NCI-H1436 (cell line): ENCODE results near the gene SUGCT.
A peak's percentile ranks its signal among the peaks of the same experiment; 100 is the strongest.

Experiments used
- DNase-seq: peaks from one replicate; lab custom pipeline; 2025; lab: John Stamatoyannopoulos, UW

SUGCT gene

DNA sequence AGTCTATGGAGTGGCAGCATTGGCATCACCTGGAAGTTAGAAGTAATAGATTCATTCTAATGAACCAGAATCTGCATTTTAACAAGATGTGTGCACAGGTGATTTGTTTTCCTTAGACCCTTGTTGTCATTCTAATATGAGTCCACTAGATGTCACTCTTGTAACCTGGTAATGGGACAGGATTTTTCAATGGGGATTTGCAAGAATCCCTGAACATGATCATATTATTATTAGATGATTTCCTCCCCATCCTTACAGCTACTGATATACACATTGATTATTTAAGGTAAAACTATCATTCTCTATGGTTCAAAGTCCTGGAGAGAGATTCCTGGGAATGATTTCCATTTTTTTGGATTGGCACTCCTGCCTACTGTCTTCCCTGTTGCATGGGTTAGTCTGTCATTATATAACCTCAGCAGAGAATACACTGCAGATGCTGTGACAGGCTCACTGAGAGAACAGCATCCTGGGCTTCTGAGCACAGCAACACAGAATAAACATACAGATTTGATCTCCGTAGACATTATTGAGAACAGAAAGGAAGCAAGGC lies 194.9 kb downstream of the SUGCT start:
- peak; percentile 1 for DNase-seq

DNA sequence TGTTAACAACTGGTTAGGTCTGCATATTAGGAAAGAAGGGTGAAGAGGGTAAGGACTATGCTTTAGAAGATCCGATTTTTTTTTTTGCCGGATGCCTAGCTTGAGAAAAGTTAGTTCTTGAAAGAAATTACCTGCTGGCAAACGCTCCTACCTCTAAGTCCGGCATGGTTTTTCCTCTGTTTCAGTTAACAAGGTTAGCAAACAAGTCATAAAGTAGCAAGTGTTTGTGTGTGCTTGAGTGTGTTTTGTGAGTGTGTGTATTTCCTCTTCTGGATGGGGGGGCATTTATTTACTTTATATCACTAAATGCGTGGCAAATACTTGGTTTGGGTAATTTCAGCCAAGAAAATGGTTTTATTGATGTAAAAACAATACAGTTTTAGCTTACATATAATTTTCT lies 195.6 kb downstream of the SUGCT start:
- no peak for DNase-seq

DNA sequence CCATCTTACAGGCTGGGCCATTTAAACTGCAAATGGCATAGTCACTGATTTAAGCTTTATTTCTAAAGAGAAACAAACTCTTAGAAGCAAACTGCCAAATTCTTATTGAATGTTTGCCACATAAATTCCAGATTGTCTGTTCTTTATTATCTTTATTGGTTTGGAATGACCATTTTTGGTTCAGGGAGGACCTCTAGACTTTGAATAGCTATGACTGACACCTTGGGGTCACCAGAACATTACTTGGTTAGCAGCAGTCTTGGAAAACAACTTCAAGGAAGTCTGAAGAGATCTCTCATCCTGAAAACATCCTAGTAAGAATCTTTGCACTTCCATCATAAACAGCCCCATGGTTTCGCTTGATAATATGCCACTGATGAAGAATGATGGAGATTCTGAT lies 197.1 kb downstream of the SUGCT start:
- DNase-seq: no peak

DNA sequence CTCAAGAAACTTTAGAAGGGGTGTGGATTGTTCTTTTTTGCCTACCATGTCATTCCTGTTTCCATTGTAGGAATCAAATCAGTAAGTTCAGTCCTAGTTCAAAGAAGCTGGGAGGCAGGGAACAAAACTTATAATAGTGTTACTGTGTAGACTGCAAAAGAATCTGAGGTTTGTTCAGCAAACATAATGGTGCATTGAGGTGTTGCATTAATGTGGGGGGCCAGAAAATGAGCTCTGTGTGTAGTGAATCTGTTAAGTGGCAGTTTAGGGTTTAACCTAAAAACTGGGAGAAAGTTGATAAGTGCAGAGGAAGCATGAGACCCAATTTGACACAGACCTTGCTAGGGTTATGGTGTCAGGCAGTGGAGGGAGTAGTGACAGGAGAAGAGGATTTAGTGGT lies 197.7 kb downstream of the SUGCT start:
- DNase-seq: no peak

DNA sequence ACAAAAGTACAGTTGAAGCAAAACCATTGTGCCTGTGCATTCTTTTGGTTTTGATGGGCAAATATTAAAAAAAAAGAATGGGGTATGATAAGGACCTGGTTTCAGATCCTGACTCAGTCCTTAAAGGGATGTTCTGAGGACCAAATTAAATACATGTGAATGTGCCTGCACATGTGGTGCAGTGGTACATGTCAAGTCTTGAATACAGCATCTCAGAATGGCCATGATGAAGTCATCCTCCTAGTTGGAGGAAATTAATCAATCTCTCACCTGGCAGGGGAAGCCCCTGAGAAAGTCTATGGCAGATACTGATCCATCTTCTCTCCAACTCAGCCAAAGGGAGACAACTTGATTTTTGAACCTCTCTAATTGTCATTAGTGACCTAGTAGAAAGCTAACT lies 207.0 kb downstream of the SUGCT start:
- no peak for DNase-seq

DNA sequence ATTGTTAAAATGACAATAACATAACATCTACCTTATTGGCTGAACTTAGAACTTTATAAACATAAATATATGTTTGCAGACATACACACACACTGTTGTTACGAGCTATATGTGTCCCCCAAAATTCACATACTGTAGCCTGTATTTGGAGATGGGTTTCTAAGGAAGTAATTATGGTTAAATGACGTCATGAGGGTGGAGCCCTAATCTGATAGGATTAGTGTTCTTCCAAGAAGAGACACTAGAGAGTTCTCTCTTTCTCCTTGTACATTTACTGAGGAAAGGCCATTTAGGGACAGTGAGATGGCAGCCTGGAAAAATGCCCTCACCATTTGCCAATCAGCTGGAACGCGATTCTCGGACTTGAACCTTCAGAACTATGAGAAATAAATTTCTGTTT lies 211.7 kb downstream of the SUGCT start:
- DNase-seq: no peak

DNA sequence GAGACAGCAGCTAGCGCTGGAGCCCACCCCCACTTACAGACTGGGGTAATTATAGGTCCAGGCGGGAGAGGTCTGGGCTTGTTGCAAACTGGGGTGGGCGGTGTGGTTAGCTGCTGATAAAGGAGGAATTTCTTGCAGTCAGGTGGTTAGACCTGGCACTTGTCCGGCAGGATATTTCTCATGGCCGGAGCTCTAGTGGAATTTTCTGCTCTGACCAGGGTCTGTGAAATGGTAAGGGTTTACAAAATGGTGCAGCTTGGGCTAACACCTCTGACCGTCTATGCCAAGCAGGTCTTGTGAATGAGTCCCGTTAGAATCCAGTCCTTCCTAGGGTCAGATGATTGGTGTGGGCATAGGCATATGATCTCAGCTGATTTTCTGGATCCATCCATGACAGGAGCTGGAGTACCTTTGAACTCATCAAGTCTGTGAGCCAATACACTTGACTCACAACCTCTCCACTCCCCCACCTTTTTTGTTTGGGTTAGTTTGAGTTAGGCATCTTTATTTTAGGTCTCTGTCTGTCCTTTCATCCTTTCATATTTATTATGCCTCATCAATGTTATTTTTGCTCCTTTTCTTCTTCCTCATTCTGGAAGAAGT lies 213.4 kb downstream of the SUGCT start:
- no peak for DNase-seq

DNA sequence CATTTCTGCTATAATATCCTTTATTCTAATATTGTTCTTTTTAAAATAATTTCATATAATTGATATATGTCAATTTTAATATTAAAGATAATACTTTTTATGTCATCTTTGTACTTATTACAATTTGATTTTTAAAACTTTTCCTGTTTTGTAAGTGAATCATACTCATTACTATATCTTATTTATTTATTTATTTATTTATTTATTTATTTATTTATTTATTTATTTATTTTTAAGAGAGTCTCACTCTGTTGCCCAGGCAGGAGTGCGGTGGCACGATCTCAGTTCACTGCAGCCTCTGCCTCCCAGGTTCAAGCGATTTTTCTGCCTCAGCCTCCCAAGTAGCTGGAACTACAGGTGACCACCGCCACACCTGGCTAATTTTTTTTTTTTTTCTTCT lies 215.3 kb downstream of the SUGCT start:
- DNase-seq: no peak

DNA sequence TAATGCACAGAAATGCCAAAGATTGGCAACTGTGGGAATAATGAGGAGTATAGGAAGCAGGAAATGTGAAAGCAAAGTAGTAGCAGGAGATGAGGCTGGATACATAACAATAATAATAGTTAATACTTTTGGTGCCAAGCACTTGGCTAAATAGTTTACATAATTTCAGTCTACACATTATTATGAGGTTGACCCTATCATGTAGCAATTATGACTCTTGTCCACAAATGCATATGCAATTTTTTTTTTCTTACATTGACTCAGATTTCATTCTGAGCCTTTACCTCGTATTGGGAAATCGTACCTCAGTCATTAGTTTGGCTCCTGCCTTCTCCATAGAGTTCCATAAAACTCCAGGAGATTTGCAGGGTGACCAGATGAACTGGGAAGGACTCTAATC lies 219.9 kb downstream of the SUGCT start:
- DNase-seq: no peak

DNA sequence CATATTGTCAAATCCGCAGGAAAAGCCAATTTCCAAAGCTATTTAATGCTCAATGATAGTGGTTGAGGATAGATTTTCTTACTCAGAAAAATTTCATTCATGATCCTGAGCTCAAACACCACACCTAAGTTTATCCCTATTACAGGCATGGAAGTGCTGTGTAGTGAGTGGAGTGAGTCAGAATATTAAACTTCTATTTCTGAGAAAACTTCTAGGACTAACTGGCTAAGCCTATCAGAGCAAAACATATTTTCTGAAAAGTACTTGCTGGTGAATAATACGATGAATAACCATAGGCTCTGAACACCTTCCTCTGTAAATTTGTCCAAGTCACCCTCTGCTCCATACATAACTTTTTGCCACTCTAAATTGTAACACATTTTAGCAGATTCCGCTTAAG lies 221.5 kb downstream of the SUGCT start:
- DNase-seq: no peak

DNA sequence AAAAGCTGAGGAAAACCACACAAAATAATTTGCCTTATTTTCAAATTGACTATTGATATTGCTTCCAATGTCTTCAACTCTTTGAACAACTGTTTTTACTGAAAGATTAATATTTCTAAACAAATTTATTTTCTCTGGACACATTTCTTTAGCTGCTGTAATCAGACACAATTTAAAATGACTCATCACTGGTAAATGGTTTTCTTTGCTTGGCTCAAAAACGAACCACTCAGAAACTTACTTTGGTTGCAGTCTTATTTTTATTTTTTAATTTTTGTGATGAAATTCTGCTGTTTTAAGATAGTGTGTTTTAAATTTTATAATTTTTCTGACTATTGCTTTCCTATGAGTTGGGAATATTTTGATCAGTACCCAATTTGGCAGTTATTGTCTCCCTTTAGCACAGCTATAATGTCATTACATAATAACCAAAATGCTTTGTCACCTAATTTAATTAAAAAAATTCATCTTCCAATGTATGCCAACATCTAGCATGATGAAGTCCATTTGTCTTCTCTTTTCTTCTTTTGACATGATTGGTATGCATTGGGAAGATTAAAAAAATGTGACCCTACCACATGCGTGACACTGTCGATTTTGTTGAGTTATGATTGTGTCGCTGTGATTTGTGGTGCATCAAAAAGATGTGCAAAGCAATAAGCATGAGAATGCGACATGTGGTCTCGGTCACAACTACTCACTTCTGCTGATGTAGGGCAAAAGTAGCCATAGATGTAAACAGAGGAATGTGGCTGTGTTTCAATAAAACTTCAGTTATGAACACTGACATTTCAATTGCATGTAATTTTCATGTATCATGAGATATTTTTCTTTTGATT lies 222.3 kb downstream of the SUGCT start:
- DNase-seq: no peak

DNA sequence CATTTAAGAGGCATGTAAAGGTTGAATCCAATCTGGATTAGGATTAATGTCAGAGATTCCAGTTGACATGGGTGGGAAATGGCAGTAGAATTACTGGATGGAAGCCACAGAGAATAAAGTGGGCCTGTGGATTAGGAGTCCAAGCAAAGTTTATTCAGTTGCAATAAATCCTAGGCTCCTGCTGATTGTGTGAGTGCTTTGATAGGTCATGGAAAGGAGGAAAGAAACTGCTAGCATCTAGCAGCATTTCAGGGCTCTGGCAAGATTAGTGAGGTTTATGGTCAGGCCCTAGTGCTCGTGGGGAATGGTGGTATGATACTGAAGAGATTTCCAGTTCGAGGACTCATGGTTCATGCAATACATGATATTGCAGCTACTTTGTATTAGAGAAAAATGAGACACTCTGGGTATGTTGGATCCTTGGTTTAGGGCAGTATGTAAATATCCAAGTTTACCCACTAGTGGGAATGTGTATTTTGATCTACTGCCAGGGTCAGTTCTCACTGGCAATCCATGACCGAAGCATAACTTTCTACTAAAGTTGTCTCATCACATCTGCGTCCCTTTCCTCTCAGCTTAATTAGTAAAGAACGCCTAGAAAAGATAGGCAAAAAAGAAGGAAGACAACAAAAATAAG lies 235.0 kb downstream of the SUGCT start:
- DNase-seq: no peak

DNA sequence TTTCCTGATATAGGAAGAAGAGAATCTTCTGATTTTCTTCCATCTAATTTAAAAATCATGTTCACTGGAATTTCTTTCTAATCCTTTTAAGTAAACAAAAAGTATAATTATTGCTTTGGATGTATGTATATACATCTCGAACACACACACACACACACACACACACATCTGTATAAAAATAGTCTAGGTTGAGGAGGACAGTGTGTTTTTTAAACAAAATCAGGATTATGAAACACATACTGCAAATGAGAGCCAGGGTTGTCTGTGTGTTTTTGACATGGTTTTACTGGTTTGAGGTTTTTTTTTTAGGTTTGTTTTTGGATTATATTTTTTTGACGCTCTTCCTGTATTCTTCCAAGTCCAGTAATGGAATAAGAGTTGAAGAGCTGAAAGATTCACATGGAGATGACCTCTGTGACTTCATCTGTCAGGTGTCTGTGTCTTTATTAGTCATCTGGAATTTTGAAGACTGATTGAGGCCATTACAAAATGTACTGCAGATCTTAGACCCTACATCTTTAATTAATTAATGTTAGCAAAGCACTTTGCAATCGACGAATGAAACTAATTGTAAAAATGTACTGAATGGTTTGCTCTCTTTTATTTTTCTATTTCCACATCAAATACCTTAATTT lies 237.1 kb downstream of the SUGCT start:
- no peak for DNase-seq

DNA sequence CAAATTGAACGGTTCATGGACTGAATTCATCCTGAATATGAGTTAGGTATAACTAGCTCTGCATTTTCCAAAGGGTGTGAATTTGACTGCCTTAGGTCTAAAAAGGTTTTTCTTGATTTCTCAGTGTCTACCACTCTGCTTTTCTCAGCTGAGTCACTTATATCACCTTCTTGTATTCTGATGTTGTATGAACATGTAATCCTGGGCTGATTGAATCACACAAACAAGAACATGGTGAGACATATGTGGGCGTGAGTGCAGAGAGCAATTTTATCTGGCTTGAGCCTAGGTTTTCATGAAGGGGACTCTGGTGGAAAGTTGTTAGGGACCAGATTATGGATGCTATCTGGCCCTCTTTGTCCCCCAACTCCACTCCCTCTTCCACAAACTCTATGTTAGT lies 239.8 kb downstream of the SUGCT start:
- no peak for DNase-seq

DNA sequence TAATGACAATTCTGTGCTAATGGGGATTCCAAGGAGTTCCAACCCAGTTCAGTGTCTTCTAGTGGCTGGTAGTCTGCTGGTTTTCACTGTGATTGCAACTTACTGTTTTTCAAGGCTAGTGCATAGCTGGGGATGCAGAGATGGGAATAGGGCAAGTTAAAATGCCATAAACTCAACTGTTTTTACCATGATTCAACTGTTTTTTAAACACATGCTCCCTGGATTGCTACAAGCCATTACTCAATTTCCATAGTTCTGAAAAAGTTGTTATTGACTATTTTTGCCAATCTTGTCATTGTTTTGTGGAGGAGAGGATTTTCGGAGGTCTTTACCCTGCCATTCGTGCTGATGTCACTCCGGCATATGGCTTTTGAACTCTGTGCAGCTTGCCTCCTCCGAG lies 245.3 kb downstream of the SUGCT start:
- DNase-seq: no peak

DNA sequence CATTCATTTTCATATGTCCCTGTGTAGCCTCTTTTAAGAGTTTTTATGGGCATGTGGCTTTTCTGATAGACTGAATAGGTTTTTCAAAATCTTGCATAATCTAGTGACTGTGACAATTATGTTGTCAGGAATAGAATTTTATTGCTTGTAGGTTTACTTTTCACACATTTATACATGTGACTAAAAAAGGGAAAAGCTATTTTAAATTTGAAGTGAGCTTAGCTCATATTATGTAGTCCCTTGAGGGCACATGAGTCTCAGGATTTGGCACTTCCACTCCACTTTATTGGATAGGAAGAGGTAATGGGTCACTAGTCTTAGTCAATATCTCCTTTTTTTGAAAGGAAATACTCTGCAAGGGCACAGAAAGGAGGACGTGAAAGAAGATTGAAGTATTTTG lies 247.3 kb downstream of the SUGCT start:
- no peak for DNase-seq

DNA sequence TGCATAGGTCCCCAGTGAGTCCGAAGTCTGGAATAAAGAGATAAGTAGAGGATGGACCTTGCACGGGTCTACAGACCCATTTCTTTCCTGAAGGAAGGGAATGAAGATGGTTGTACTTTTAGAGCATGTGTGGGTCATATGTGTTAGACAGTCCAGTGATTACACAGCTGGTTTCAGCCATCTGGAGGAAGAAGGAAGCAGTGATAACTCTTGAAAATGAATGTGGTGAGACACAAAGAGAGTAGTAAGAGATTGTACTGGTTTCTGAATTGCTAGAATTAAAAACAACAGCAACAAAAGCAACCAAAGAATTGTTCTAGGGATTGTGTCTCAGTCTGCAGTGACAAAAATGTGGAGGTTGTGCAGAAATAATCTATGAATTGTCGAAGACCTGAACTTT lies 258.9 kb downstream of the SUGCT start:
- DNase-seq: no peak

DNA sequence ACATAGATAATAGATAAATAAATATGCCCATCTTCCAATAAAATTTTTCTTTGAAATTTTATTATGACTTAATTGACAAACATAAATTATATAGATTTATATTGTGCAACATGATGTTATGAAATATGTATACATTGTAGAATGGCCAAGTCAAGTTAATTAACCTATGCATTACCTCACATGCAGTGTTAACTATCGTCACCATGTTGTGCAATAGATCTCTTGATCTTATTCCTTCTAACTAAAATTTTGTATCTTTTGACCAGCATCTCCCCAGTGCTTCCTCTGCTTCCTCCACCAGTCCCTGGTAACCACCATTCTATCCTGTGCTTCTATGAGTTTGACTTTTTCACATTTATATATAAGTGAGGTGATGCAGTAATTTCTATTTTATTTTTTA lies 259.6 kb downstream of the SUGCT start:
- no peak for DNase-seq

DNA sequence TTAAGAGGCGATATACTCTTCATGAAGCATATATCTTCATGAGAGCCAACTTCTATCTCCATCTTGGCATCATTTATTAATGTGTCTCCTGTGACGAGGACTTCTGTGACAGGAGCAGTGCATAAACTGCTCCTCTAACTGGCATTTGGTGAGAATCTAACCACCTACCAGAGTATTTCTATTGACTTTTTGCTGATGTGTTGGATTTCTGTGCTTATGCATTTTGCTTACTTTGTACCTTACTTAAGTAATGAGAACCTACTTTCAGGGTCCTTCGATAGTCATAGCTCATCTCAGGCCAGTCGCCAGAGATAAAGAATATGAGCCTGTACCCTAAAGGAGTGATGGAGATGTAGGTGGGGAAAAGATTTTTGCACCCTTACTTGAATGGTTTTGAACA lies 265.7 kb downstream of the SUGCT start:
- no peak for DNase-seq

DNA sequence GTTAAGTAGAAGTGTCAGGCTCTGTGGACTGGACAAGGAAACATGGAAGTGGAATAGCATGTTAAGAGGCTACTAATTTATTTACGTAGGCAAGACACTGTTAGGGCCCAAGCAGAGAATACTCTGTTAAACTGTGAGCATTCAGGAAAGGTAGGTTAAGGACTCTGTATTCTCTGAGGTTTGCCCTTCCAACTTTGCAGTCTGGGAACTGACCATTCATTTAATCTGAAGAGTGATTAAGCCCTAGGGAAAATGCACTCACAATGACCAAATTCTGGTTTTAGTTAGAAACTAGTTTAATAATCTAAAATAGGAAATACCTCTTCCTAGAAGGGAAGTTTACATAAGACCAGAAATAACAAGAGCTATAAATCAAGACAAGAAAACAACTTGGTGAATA lies 266.6 kb downstream of the SUGCT start:
- DNase-seq: no peak

DNA sequence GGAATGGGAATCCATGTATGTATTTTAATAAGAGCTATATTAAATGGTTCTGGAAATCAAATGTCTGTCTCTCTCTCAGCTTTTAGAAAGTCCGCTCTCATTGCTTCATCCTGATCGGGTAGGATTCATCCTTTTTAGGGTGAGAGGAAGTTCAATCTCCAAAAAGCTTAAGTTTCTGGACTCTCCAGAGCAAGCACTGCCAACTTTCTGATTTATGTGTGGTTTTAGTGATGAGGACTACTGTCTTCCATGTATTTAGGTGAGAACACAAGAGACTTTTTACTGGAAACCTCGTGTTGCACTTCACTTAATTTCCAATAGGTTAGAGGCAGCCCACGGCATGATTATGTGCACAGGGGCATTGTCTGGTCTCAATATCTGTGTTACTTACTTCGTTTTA lies 267.9 kb downstream of the SUGCT start:
- no peak for DNase-seq

DNA sequence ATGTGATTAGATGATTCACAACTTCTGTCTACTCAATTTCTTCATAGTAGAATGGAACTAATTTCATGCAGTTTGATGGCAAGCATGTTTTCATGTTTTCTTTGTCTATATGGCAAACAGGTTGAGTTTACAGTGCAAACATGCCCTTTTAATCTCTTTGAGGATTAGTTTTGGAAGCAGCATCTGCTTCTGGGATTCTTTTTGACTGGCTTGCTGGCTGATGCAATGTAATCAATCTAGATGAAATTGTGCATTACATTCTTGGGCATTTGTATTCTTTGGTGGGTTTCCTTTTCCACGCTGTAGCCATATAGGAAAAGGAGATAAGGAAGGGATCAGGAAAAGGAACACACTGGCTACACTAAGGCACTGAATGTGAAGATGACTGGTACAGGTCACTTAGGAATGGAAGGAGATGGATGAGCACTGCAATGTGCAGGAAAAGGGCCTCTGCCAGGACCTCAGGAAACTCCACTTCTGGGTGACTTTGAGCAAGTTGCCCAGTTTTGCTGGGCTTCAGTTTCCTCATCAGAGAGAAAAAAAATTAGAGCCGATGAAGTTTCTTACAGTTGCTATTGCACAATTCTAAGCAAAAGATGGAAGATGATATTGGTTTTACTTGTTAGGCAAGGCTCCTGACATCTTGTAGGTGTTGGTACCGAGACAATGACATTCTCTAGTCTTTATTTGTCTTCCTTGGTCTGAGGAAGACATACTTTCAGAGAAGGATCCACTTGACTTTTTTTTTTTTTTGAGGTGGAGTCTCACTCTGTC lies 269.1 kb downstream of the SUGCT start:
- DNase-seq: no peak
